H1 (cell line): ENCODE results near the gene LGALS8. TPM values are rescaled to one million over a fixed set of nuclear protein-coding genes. Genes with fewer than 3 reads are reported as not detected.

Source experiments
- POLR2AphosphoS5 ChIP-seq: IDR thresholded peaks from 2 replicates; pipeline ENCODE4 v1.6.1; 2011; ENCODE audit warnings: low read depth, low read length
- polyA plus RNA-seq, 7 experiments: library from polyadenylated mRNA; depleted of rRNA in 3 of 7; stranded (reverse) in 5 of 7; unstranded in 2 of 7; fragments of >200 nt in 5 of 7; fragments of 200-250 nt in 2 of 7; gene quantifications; 1 replicate in 5 of 7; 2 replicates in 1 of 7; 4 replicates in 1 of 7; pipeline versions ENCODE4 v1.2.1 to v1.2.3, GENCODE V29; 2011 to 2013; ENCODE audit warnings: missing spikeins in 2 of 7, mixed read lengths in 2 of 7
- total RNA-seq: library from RNA; stranded (reverse); fragmentation: NEBNext Ultra II Directional; extraction: Animal tissue kit (Norgen Biotek cat#: 25700); gene quantifications from 2 replicates; pipeline ENCODE4 v1.2.1, GENCODE V29; 2021
- TF ChIP-seq, protein P1 (sequence below): IDR thresholded peaks from 2 replicates; pipeline ENCODE4 v1.6.1; 2011; ENCODE audit warnings: low read depth, mild to moderate bottlenecking, low read length; ENCODE audit not compliant: insufficient read depth

The LGALS8 gene
- total and polyA plus RNA-seq, 2 of the 8 experiments (the other 6 are each of a cell fraction or from before 2014, with no cell fraction given) = 7.2 to 11.6 TPM

DNA sequence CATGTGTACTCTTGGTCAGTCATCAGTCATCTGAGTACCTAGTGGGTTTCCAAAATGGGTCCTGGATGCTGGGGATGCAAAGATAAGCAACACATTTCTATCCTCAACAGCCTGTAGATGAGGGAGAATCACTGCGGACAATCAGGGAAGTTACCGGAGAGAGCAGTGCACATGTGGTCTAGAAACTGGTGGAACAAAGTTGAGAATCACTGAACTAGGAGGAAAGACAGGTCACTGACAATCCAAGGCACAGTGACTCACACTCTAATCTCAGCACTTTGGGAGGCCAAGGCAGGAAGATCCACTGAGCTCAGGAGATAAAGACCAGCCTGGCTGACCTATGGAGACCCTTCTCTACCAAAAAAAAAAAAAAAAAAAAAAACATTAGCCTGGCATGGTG is 31.4 kb upstream of the LGALS8 start (continued):
- no peak for TF ChIP-seq POLR2AphosphoS5
- TF ChIP-seq, protein P1, sequence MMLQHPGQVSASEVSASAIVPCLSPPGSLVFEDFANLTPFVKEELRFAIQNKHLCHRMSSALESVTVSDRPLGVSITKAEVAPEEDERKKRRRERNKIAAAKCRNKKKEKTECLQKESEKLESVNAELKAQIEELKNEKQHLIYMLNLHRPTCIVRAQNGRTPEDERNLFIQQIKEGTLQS = no peak
